Measurements from ENCODE around the gene CFAP299.
"Not testable (repeated sequence)": the region's sequence is repeated elsewhere in the genome, so short reads cannot be mapped to it uniquely, and the experiment has no call there.

CFAP299 gene

GRCh38 chr4:80614319-80614718, 278.8 kb downstream of the CFAP299 start:
- DNase-seq: no peak

GRCh38 chr4:80615099-80615498, 279.6 kb downstream of the CFAP299 start:
- no peak for DNase-seq

- no peak for DNase-seq
Measured at GRCh38 chr4:80619070-80619674, 283.6 kb downstream of the CFAP299 start.

GRCh38 chr4:80631861-80632260, 296.3 kb downstream of the CFAP299 start:
- DNase-seq: no peak

- DNase-seq: no peak
Measured at GRCh38 chr4:80637190-80637589, 301.7 kb downstream of the CFAP299 start.

GRCh38 chr4:80646061-80646460, 310.5 kb downstream of the CFAP299 start:
- DNase-seq: no peak

GRCh38 chr4:80655662-80656061, 320.1 kb downstream of the CFAP299 start:
- no peak for DNase-seq

- not testable (repeated sequence) for DNase-seq
Measured at GRCh38 chr4:80670118-80670517, 334.6 kb downstream of the CFAP299 start.

GRCh38 chr4:80678413-80678812, 342.9 kb downstream of the CFAP299 start:
- no peak for DNase-seq

- no peak for DNase-seq
Measured at GRCh38 chr4:80680934-80681333, 345.4 kb downstream of the CFAP299 start.

GRCh38 chr4:80685214-80685613, 349.7 kb downstream of the CFAP299 start:
- DNase-seq: no peak

- DNase-seq: not testable (repeated sequence)
Measured at GRCh38 chr4:80687736-80688135, 352.2 kb downstream of the CFAP299 start.

- DNase-seq: no peak
Measured at GRCh38 chr4:80694171-80694570, 358.6 kb downstream of the CFAP299 start.

- DNase-seq: no peak
Measured at GRCh38 chr4:80705311-80705710, 369.8 kb downstream of the CFAP299 start.

GRCh38 chr4:80709082-80709869, 373.7 kb downstream of the CFAP299 start:
- DNase-seq: no peak

- DNase-seq: no peak
Measured at GRCh38 chr4:80710748-80711451, 375.4 kb downstream of the CFAP299 start.

GRCh38 chr4:80711956-80712355, 376.4 kb downstream of the CFAP299 start:
- DNase-seq: no peak

GRCh38 chr4:80713409-80713808, 377.9 kb downstream of the CFAP299 start:
- no peak for DNase-seq

- no peak for DNase-seq
Measured at GRCh38 chr4:80717204-80717603, 381.7 kb downstream of the CFAP299 start.

- no peak for DNase-seq
Measured at GRCh38 chr4:80726471-80726870, 390.9 kb downstream of the CFAP299 start.

- DNase-seq: no peak
Measured at GRCh38 chr4:80730158-80730557, 394.6 kb downstream of the CFAP299 start.

- no peak for DNase-seq
Measured at GRCh38 chr4:80731436-80731835, 395.9 kb downstream of the CFAP299 start.

- DNase-seq: no peak
Measured at GRCh38 chr4:80732010-80732409, 396.5 kb downstream of the CFAP299 start.

- no peak for DNase-seq
Measured at GRCh38 chr4:80740375-80740774, 404.8 kb downstream of the CFAP299 start.
